HCT116 (cell line): Measurements from ENCODE around the gene NOP10. TPM values are rescaled to one million over a fixed set of nuclear protein-coding genes. Genes with fewer than 3 reads are reported as not detected.

ENCODE experiments used
- ATAC-seq: fragments of 200-7000 bp; cut with Tn5 transposase; 2 replicates; pipeline ENCODE4 v1.9.1; 2020; ENCODE audit warnings: mild to moderate bottlenecking, moderate library complexity
- BruUV-seq: library from RNA; stranded (reverse); fragments of 400-500 nt; replicated peaks from 2 replicates; lab custom pipeline; 2021; lab: Mats Ljungman, UMichigan
- CTCF ChIA-PET: fragments of 300-600 bp; sonication (Branson Sonifier 250); formaldehyde crosslinking; loops from one replicate; lab custom pipeline; 2021; ENCODE audit warnings: antibody characterized with exemption; lab: Charles Lee
- POLR2A ChIA-PET: fragments of 300-600, 350-600 bp; sonication (Branson Sonifier 250); formaldehyde crosslinking; loops from one replicate; lab custom pipeline; 2021; ENCODE audit warnings: antibody characterized with exemption; lab: Charles Lee
- RAD21 ChIA-PET, 2 experiments: fragments of 300-600 bp; sonication (Branson Sonifier 250); formaldehyde crosslinking; loops; one replicate each; lab custom pipeline; 2023; ENCODE audit warnings: low total read pairs in 2 of 2; ENCODE audit not compliant: uncharacterized antibody in 2 of 2, unreplicated experiment in 2 of 2, low non-redundant PET in 1 of 2; lab: Charles Lee
- DNase-seq: peaks from one replicate; pipeline ENCODE4 v3.0.0-alpha.2; 2010; ENCODE audit warnings: low read depth, low spot score
- H2AFZ ChIP-seq: fragments of 200-600 bp; shearing (Covaris generic), sonication (generic); 2 replicates; pipeline ENCODE4 v1.6.1; 2017; ENCODE audit warnings: low read depth, mixed run types, mixed read lengths, antibody characterized with exemption, low read length; ENCODE audit not compliant: poor library complexity, severe bottlenecking
- H3K27ac ChIP-seq: 2 replicates; pipeline ENCODE4 v1.5.1; 2012; ENCODE audit warnings: low read depth, low read length
- H3K27me3 ChIP-seq: fragments of 200-600 bp; sonication (generic); 2 replicates; pipeline ENCODE4 v1.6.1; 2016; ENCODE audit warnings: mixed run types, low read length, mixed read lengths; ENCODE audit not compliant: insufficient read depth
- H3K36me3 ChIP-seq, 2 experiments: fragments of 200-500 bp in 1 of 2; fragments of 200-600 bp in 1 of 2; sonication (Bioruptor generic) in 1 of 2; sonication (generic) in 1 of 2; 2 replicates each; pipeline versions ENCODE4 v1.5.1 to v1.6.1; 2014 to 2016; ENCODE audit warnings: low read length in 2 of 2, inconsistent platforms in 1 of 2, mixed read lengths in 1 of 2, mixed run types in 1 of 2; ENCODE audit not compliant: insufficient read depth in 2 of 2, control insufficient read depth in 1 of 2
- H3K4me1 ChIP-seq, 2 experiments: fragments of 200-600 bp in 1 of 2; sonication (generic) in 1 of 2; 2 replicates each; pipeline versions ENCODE4 v1.5.1 to v1.6.1; 2012 to 2017; ENCODE audit warnings: low read length in 2 of 2, inconsistent platforms in 1 of 2, mild to moderate bottlenecking in 1 of 2, mixed read lengths in 1 of 2, mixed run types in 1 of 2, moderate library complexity in 1 of 2; ENCODE audit not compliant: insufficient read depth in 2 of 2, control insufficient read depth in 1 of 2
- H3K4me2 ChIP-seq: fragments of 200-600 bp; sonication (generic); 2 replicates; pipeline ENCODE4 v1.6.1; 2017; ENCODE audit warnings: mixed run types, low read length, mixed read lengths
- H3K4me3 ChIP-seq, 2 experiments: fragments of 200-600 bp in 1 of 2; sonication (generic) in 1 of 2; replicated peaks in 1 of 2; 2 replicates each; pipeline ENCODE4 v1.5.1; 2011 to 2016; ENCODE audit warnings: low read length in 2 of 2, control low read depth in 1 of 2, low read depth in 1 of 2, mild to moderate bottlenecking in 1 of 2, mixed read lengths in 1 of 2, mixed run types in 1 of 2
- H3K79me2 ChIP-seq: fragments of 200-600 bp; sonication (generic); 2 replicates; pipeline ENCODE4 v1.6.1; 2017; ENCODE audit warnings: mild to moderate bottlenecking, mixed run types, low read length, moderate library complexity, mixed read lengths; ENCODE audit not compliant: insufficient read depth
- H3K9ac ChIP-seq: fragments of 200-600 bp; sonication (generic); 2 replicates; pipeline ENCODE4 v1.6.1; 2016; ENCODE audit warnings: low read length, mixed read lengths
- H3K9me2 ChIP-seq: fragments of 200-600 bp; sonication (generic), shearing (Covaris generic); 2 replicates; pipeline ENCODE4 v1.6.1; 2017; ENCODE audit warnings: mixed run types, mild to moderate bottlenecking, moderate library complexity; ENCODE audit not compliant: insufficient read depth
- H3K9me3 ChIP-seq, 2 experiments: fragments of 200-500 bp in 1 of 2; fragments of 200-600 bp in 1 of 2; sonication (Bioruptor generic) in 1 of 2; sonication (generic) in 1 of 2; 2 replicates each; pipeline ENCODE4 v1.6.1; 2014 to 2017; ENCODE audit warnings: low read length in 2 of 2, mixed read lengths in 2 of 2, inconsistent platforms in 1 of 2, low read depth in 1 of 2, mild to moderate bottlenecking in 1 of 2, mixed run types in 1 of 2, moderate library complexity in 1 of 2; ENCODE audit not compliant: control insufficient read depth in 1 of 2, insufficient read depth in 1 of 2
- H4K20me1 ChIP-seq: fragments of 200-600 bp; sonication (generic), shearing (Covaris generic); 2 replicates; pipeline ENCODE4 v1.6.1; 2017; ENCODE audit warnings: mixed run types, mild to moderate bottlenecking, moderate library complexity; ENCODE audit not compliant: insufficient read depth
- ATF3 ChIP-seq: IDR thresholded peaks from 2 replicates; pipeline ENCODE4 v1.6.1; 2012
- CEBPB ChIP-seq: IDR thresholded peaks from 2 replicates; pipeline ENCODE4 v1.6.1; 2012; ENCODE audit warnings: low read depth
- CTCF ChIP-seq, 3 experiments: fragments of 200-600 bp in 1 of 3; sonication (generic) in 1 of 3; IDR thresholded peaks in 2 of 3; conservative IDR thresholded peaks in 1 of 3; 2 replicates each; pipeline ENCODE4 v1.5.1; 2012 to 2017; ENCODE audit warnings: low read depth in 2 of 3, low read length in 2 of 3, antibody characterized with exemption in 1 of 3, borderline replicate concordance in 1 of 3, control low read depth in 1 of 3, mild to moderate bottlenecking in 1 of 3, mixed read lengths in 1 of 3, mixed run types in 1 of 3, moderate library complexity in 1 of 3; ENCODE audit not compliant: insufficient read depth in 1 of 3
- EGR1 ChIP-seq: IDR thresholded peaks from 2 replicates; pipeline ENCODE4 v1.6.1; 2012; ENCODE audit warnings: low read depth
- ELF1 ChIP-seq: IDR thresholded peaks from 2 replicates; pipeline ENCODE4 v1.6.1; 2012; ENCODE audit warnings: low read depth, borderline replicate concordance
- EZH2 ChIP-seq: fragments of 200-600 bp; sonication (generic); IDR thresholded peaks from 2 replicates; pipeline ENCODE4 v1.6.1; 2017; ENCODE audit warnings: antibody characterized with exemption, mixed run types
- EZH2phosphoT487 ChIP-seq: fragments of 200-600 bp; IDR thresholded peaks from 2 replicates; pipeline ENCODE4 v1.6.1; 2018; ENCODE audit warnings: antibody characterized with exemption, borderline replicate concordance
- JUND ChIP-seq: IDR thresholded peaks from 2 replicates; pipeline ENCODE4 v1.6.1; 2012
- MAX ChIP-seq: IDR thresholded peaks from 2 replicates; pipeline ENCODE4 v1.6.1; 2012
- POLR2A ChIP-seq: IDR thresholded peaks from 2 replicates; pipeline ENCODE4 v1.7.0; 2011; ENCODE audit warnings: borderline replicate concordance; ENCODE audit not compliant: insufficient read depth, insufficient read length; ENCODE audit errors: extremely low read depth
- POLR2AphosphoS5 ChIP-seq: IDR thresholded peaks from 2 replicates; pipeline ENCODE4 v1.6.1; 2011; ENCODE audit warnings: mild to moderate bottlenecking, low read depth, low read length, moderate library complexity
- SIN3A ChIP-seq: IDR thresholded peaks from 2 replicates; pipeline ENCODE4 v1.6.1; 2012; ENCODE audit warnings: low read depth
- SP1 ChIP-seq: IDR thresholded peaks from 2 replicates; pipeline ENCODE4 v1.6.1; 2012; ENCODE audit warnings: low read depth
- SRF ChIP-seq: IDR thresholded peaks from 2 replicates; pipeline ENCODE4 v1.6.1; 2012; ENCODE audit warnings: low read depth
- YY1 ChIP-seq: IDR thresholded peaks from 2 replicates; pipeline ENCODE4 v1.6.1; 2011; ENCODE audit warnings: low read length, low read depth, moderate library complexity, mild to moderate bottlenecking; ENCODE audit not compliant: insufficient replicate concordance; ENCODE audit errors: extremely low read depth
- ZNF274 ChIP-seq: fragments of 200-500 bp; sonication (Bioruptor generic); IDR thresholded peaks from 2 replicates; pipeline ENCODE4 v1.6.1; 2014; ENCODE audit warnings: mild to moderate bottlenecking, low read depth, low read length, inconsistent platforms
- intact Hi-C: fragments of 100-400 bp; cut with micrococcal nuclease; formaldehyde crosslinking; loops from 2 replicates; pipeline ENCODE4 v1.10.0; 2022
- total RNA-seq: library from RNA; stranded (reverse); gene quantifications from one replicate; pipeline ENCODE4 v1.2.1, GENCODE V29; 2021; ENCODE audit not compliant: unreplicated experiment

The NOP10 gene
- total RNA-seq, 1 experiment from 2014 or later, result 216 TPM

- peak; percentile 88 to 95 (median 93) for TF ChIP-seq CTCF (IDR thresholded peaks at IDR 0.05 in 2 of 3, conservative IDR thresholded peaks at IDR 0.05 in 1 of 3; ENCODE audit: borderline replicate concordance in 1 of 3, insufficient read depth in 1 of 3, low read depth in 2 of 3, low read length in 2 of 3)
- TF ChIP-seq CEBPB, result no peak
- no peak for TF ChIP-seq ATF3
- peak; percentile 55; the same call in 1 of the 2 replicates for TF ChIP-seq EGR1
Measured at GRCh38 chr15:34367101-34368081, 24.5 kb upstream of the NOP10 start, which contains the start of gene LPCAT4 (continued).

GRCh38 chr15:34366271-34367065 is 23.5 kb upstream of the NOP10 start:
- TF ChIP-seq SP1, result no peak
- no peak for TF ChIP-seq YY1
- TF ChIP-seq MAX, result peak; percentile 23; the same call in 1 of the 2 replicates
- TF ChIP-seq EZH2phosphoT487, result no peak
- TF ChIP-seq SRF, result no peak
- TF ChIP-seq ELF1, result no peak
- no peak for TF ChIP-seq JUND
- TF ChIP-seq POLR2A, result peak; percentile 21
- TF ChIP-seq POLR2AphosphoS5, result peak; percentile 38; the same call in 1 of the 2 replicates
- TF ChIP-seq CTCF (IDR thresholded peaks at IDR 0.05 in 2 of 3, conservative IDR thresholded peaks at IDR 0.05 in 1 of 3; ENCODE audit: borderline replicate concordance in 1 of 3, insufficient read depth in 1 of 3, low read depth in 2 of 3, low read length in 2 of 3), result no peak
- TF ChIP-seq ZNF274, result no peak
- no peak for TF ChIP-seq CEBPB
- TF ChIP-seq SIN3A, result 0 out of 2 replicates have a peak, but pooled peaks have one; percentile 35
- TF ChIP-seq EZH2, result no peak
- TF ChIP-seq EGR1, result no peak
- intact Hi-C loops, result loop anchor here (1.0 to 10.0 kb wide), 4 partner anchors 52 to 302 kb away; partner anchors contain the start of gene EMC4
- H3K9me2 ChIP-seq, result no peaks in the 10 kb centered on the region
- peak overlapping the region; percentile 88 to 98 for H3K4me3 ChIP-seq
- peak overlapping the region; percentile 96 for H3K27ac ChIP-seq
- DNase-seq (no peak), ATAC-seq (peak; percentile 57)
- peaks cover 21% of the 10 kb centered on the region for H3K79me2 ChIP-seq
- H3K4me1 ChIP-seq, result peaks cover 15 to 30% of the 10 kb centered on the region in 2 experiments
- H3K9ac ChIP-seq, result peak overlapping the region; percentile 86
- H3K9me3 ChIP-seq, result no peaks in the 10 kb centered on the region
- no peaks in the 10 kb centered on the region; the same call in 1 of the 2 replicates for H4K20me1 ChIP-seq
- ChIA-PET CTCF (interaction anchor here (0.8 to 3.1 kb wide), 10 partner anchors 8 to 305 kb away, joined by 3 to 22 read pairs (median 6); partner anchors contain the start of genes KATNBL1, NOP10 and NUTM1), RAD21 (interaction anchor here in 1 of 2 experiments (1.5 kb wide), 1 partner anchor 24 kb away, joined by 4 read pairs; the partner anchor contains the start of genes NOP10 and NUTM1), POLR2A (interaction anchor here (0.6 to 1.7 kb wide), 3 partner anchors 23 to 503 kb away, joined by 3 to 5 read pairs (median 4); partner anchors contain the start of genes NOP10, NUTM1 and SLC12A6)
- no peaks in the 10 kb centered on the region for H3K27me3 ChIP-seq
- no TSS peak for BruUV-seq
- H3K36me3 ChIP-seq, result peaks cover 9 to 16% of the 10 kb centered on the region in 2 experiments; a peak in 2 of 4 replicates
- peak overlapping the region; percentile 72 for H3K4me2 ChIP-seq
- peak overlapping the region; percentile 35 for H2AFZ ChIP-seq
